Activated naive CD8-positive, alpha-beta T cell (primary cell): Measurements from ENCODE around the gene IGIP.

Experiments used
- H3K27ac Mint-ChIP-seq: one replicate; pipeline ENCODE4 v1.8.0; 2021; ENCODE audit warnings: mixed read lengths
- H3K27me3 Mint-ChIP-seq: one replicate; pipeline ENCODE4 v1.8.0; 2021; ENCODE audit warnings: mixed read lengths
- H3K36me3 Mint-ChIP-seq: one replicate; pipeline ENCODE4 v1.8.0; 2021; ENCODE audit warnings: mixed read lengths
- H3K4me1 Mint-ChIP-seq: one replicate; pipeline ENCODE4 v1.8.0; 2021; ENCODE audit warnings: low read depth, mixed read lengths
- H3K4me3 Mint-ChIP-seq: one replicate; pipeline ENCODE4 v1.8.0; 2021; ENCODE audit warnings: mild to moderate bottlenecking, mixed read lengths
- H3K9me3 Mint-ChIP-seq: one replicate; pipeline ENCODE4 v1.8.0; 2021; ENCODE audit warnings: low read depth, mixed read lengths

The IGIP gene

GRCh38 chr5:140108093-140109017 lies 17.4 kb upstream of the IGIP start:
- H3K4me3 Mint-ChIP-seq, result peak overlapping the region; percentile 99
- no peaks in the 10 kb centered on the region for H3K27me3 Mint-ChIP-seq
- H3K27ac Mint-ChIP-seq, result peak overlapping the region; percentile 93
- peaks cover 56% of the 10 kb centered on the region for H3K4me1 Mint-ChIP-seq
- H3K9me3 Mint-ChIP-seq, result no peaks in the 10 kb centered on the region
- H3K36me3 Mint-ChIP-seq, result no peaks in the 10 kb centered on the region

- Mint-ChIP-seq H3K4me3 (peak overlapping the region; percentile 99), H3K4me1 (peaks cover 56% of the 10 kb centered on the region), H3K27ac (peak overlapping the region; percentile 93), H3K36me3 (no peaks in the 10 kb centered on the region), H3K27me3 (no peaks in the 10 kb centered on the region), H3K9me3 (no peaks in the 10 kb centered on the region)
Observed at GRCh38 chr5:140109018-140109758, 16.5 kb upstream of the IGIP start.

- H3K4me1 Mint-ChIP-seq, result peaks cover 58% of the 10 kb centered on the region
- H3K27ac Mint-ChIP-seq, result no peak overlapping the region
- H3K4me3 Mint-ChIP-seq, result peak overlapping the region; percentile 99
- no peaks in the 10 kb centered on the region for H3K9me3 Mint-ChIP-seq
- H3K27me3 Mint-ChIP-seq, result no peaks in the 10 kb centered on the region
- H3K36me3 Mint-ChIP-seq, result peaks cover 2% of the 10 kb centered on the region
Observed at GRCh38 chr5:140109759-140110645, 15.7 kb upstream of the IGIP start.

DNA sequence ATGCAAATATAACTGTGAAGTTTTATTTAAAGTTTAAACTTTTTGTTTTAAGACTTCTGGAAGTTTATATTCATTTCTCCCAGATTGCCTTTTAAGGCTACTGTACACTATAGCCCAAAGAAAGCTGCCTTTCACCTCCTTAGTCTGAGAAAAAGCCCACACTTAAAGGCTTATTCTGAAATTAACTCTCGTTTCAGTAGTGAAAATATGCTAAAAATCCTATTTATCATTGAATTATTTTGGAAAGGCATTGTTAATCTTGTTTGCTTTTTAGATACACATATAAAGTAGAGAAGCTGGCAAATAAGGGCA lies 15.1 kb upstream of the IGIP start:
- no peak overlapping the region for H3K4me3 Mint-ChIP-seq

DNA sequence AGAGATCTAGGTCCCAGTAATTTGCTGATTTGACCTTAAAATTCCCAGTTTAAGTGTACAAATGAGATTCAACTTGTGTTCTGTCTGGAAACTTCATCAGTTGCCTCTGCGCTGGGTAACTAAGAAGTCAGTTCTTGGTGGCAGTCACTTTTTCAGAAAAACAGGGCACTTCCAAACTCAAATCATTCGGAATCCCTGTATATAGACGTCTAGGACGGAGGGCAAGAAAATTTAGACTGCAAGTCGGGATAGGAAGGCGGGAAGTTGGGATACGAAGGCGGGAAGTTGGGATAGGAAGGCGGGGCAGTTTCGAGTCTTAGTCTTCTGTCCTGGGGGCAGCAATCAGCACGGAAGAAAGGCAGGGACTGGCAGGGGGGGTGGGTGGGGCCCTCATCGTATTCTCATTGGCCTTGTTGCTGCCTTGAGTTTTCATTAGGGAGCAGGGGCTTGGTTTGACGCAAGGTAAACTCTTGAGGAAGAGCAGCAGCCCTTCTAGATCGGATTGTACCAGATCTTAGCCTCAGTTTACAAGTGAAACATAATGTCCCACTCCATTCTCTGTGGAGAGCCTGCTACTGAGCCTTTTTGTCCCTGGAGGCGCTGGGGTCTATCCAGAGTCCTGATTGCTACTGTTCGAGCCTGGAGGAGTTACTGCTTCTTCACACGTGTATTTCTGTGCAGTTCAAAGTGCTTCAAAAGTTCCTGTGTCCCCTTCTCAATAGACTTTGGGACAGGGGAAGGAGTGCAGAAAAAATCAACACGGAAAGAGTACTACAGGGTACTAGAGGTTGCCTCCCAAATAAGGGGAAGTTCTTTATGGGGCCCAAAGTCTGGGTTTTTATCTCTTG lies 14.5 kb upstream of the IGIP start:
- Mint-ChIP-seq H3K4me3 (peak overlapping the region; percentile 53), H3K9me3 (no peaks in the 10 kb centered on the region), H3K27me3 (no peaks in the 10 kb centered on the region)

More for the DNA sequence above, 15.1 kb upstream of the IGIP start:
- peak overlapping the region; percentile 16 for H3K27ac Mint-ChIP-seq
- peaks cover 63% of the 10 kb centered on the region for H3K4me1 Mint-ChIP-seq
- H3K27me3 Mint-ChIP-seq, result no peaks in the 10 kb centered on the region
- peaks cover 2% of the 10 kb centered on the region for H3K36me3 Mint-ChIP-seq
- no peaks in the 10 kb centered on the region for H3K9me3 Mint-ChIP-seq

GRCh38 chr5:140111859-140112551 lies 13.7 kb upstream of the IGIP start:
- Mint-ChIP-seq H3K4me1 (peaks cover 64% of the 10 kb centered on the region), H3K27ac (peak overlapping the region; percentile 66), H3K27me3 (no peaks in the 10 kb centered on the region)

More for the DNA sequence above, 14.5 kb upstream of the IGIP start:
- Mint-ChIP-seq H3K4me1 (peaks cover 65% of the 10 kb centered on the region), H3K27ac (peak overlapping the region; percentile 66), H3K36me3 (peaks cover 2% of the 10 kb centered on the region)

DNA sequence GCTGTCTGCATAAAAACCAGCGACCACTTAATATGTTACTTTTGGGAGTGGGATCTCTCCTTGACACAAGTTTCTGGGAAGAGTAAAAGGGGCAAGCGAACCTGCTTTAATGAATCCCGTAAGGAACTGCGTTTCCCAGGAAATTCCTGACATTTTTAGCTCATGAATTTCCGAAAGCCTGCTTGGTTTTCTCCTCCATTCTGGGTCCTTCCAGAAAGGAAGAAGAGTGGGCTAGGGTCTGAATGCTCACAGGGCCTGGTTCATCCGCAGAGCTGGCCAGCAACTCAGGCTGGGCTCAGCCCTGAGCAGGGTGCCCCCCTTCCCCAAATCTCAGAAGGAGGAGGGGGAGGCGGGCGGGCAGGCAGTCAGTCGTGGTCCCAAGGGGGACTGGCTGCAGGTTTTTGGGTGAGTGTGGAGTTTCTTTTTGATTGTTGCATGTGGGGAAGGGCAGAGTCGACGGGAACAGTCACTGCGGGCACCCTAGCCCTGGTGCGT lies 13.0 kb upstream of the IGIP start:
- Mint-ChIP-seq H3K9me3 (no peaks in the 10 kb centered on the region), H3K27ac (peak overlapping the region; percentile 66), H3K36me3 (peaks cover 2% of the 10 kb centered on the region), H3K4me3 (peak overlapping the region; percentile 94), H3K4me1 (peaks cover 68% of the 10 kb centered on the region), H3K27me3 (no peaks in the 10 kb centered on the region)

More at GRCh38 chr5:140111859-140112551, 13.7 kb upstream of the IGIP start:
- H3K36me3 Mint-ChIP-seq, result peaks cover 2% of the 10 kb centered on the region
- H3K4me3 Mint-ChIP-seq, result peak overlapping the region; percentile 94
- H3K9me3 Mint-ChIP-seq, result no peaks in the 10 kb centered on the region

- Mint-ChIP-seq H3K9me3 (no peaks in the 10 kb centered on the region), H3K36me3 (peaks cover 2% of the 10 kb centered on the region), H3K27me3 (no peaks in the 10 kb centered on the region), H3K4me3 (peak overlapping the region; percentile 94), H3K4me1 (peaks cover 71% of the 10 kb centered on the region), H3K27ac (peak overlapping the region; percentile 61)
Observed at GRCh38 chr5:140113180-140113698, 12.5 kb upstream of the IGIP start.

- H3K9me3 Mint-ChIP-seq, result no peaks in the 10 kb centered on the region
- peaks cover 2% of the 10 kb centered on the region for H3K36me3 Mint-ChIP-seq
- H3K4me1 Mint-ChIP-seq, result peaks cover 74% of the 10 kb centered on the region
- no peaks in the 10 kb centered on the region for H3K27me3 Mint-ChIP-seq
- H3K4me3 Mint-ChIP-seq, result peak within 1 kb of the TSS; percentile 94
- H3K27ac Mint-ChIP-seq, result peak within 1 kb of the TSS; percentile 91
Observed at GRCh38 chr5:140113699-140114263, 12.0 kb upstream of the IGIP start, which contains the start of gene PURA. PURA (plus strand) TSS chr5:140114109; CDS start chr5:140114182, 73 bp downstream.

DNA sequence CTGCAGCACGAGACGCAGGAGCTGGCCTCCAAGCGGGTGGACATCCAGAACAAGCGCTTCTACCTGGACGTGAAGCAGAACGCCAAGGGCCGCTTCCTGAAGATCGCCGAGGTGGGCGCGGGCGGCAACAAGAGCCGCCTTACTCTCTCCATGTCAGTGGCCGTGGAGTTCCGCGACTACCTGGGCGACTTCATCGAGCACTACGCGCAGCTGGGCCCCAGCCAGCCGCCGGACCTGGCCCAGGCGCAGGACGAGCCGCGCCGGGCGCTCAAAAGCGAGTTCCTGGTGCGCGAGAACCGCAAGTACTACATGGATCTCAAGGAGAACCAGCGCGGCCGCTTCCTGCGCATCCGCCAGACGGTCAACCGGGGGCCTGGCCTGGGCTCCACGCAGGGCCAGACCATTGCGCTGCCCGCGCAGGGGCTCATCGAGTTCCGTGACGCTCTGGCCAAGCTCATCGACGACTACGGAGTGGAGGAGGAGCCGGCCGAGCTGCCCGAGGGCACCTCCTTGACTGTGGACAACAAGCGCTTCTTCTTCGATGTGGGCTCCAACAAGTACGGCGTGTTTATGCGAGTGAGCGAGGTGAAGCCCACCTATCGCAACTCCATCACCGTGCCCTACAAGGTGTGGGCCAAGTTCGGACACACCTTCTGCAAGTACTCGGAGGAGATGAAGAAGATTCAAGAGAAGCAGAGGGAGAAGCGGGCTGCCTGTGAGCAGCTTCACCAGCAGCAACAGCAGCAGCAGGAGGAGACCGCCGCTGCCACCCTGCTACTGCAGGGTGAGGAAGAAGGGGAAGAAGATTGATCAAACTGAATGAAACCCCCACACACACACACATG lies 11.2 kb upstream of the IGIP start:
- Mint-ChIP-seq H3K4me3 (peak overlapping the region; percentile 94), H3K36me3 (peaks cover 2% of the 10 kb centered on the region), H3K27me3 (no peaks in the 10 kb centered on the region), H3K4me1 (peaks cover 70% of the 10 kb centered on the region), H3K27ac (peak overlapping the region; percentile 88), H3K9me3 (no peaks in the 10 kb centered on the region)

GRCh38 chr5:140115186-140115500 lies 10.6 kb upstream of the IGIP start:
- Mint-ChIP-seq H3K36me3 (peaks cover 2% of the 10 kb centered on the region), H3K4me3 (peak overlapping the region; percentile 94), H3K27ac (peak overlapping the region; percentile 88), H3K27me3 (no peaks in the 10 kb centered on the region), H3K9me3 (no peaks in the 10 kb centered on the region), H3K4me1 (peaks cover 66% of the 10 kb centered on the region)

GRCh38 chr5:140116716-140117115 lies 9.0 kb upstream of the IGIP start:
- Mint-ChIP-seq H3K4me1 (peaks cover 61% of the 10 kb centered on the region), H3K27ac (no peak overlapping the region), H3K4me3 (peak overlapping the region; percentile 66), H3K9me3 (no peaks in the 10 kb centered on the region), H3K27me3 (no peaks in the 10 kb centered on the region), H3K36me3 (peaks cover 2% of the 10 kb centered on the region)
